AG09319 (cell line): Measurements from ENCODE around the gene PRRG1.

ENCODE experiments used
- DNase-seq: peaks from one replicate; pipeline ENCODE4 v3.0.0-alpha.2; 2010; ENCODE audit warnings: low read depth; ENCODE audit errors: extremely low read depth
- TF ChIP-seq, protein P1 (sequence below): IDR thresholded peaks from 2 replicates; pipeline ENCODE4 v1.5.1; 2011; ENCODE audit warnings: low read depth, mild to moderate bottlenecking, inconsistent platforms, low read length, moderate library complexity

PRRG1 gene

DNA sequence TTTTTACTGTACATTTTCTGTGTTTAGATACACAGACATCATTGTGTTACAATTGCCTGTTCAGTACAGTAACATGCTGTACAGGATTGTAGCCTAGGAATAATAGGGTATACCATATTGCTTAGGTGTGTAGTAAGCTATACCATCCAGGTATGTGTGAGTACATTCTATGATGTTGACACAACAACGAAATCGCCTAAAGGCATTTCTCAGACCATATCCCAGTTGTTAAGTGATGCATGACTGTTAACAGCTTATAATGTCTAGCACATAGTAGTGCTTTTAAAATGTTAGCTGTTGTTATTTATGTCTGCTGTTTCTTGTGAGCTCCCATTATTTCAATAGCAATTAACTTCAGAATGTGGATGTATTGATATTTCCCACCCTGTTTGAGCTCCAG, 4.5 kb downstream of the PRRG1 start:
- TF ChIP-seq, protein P1, sequence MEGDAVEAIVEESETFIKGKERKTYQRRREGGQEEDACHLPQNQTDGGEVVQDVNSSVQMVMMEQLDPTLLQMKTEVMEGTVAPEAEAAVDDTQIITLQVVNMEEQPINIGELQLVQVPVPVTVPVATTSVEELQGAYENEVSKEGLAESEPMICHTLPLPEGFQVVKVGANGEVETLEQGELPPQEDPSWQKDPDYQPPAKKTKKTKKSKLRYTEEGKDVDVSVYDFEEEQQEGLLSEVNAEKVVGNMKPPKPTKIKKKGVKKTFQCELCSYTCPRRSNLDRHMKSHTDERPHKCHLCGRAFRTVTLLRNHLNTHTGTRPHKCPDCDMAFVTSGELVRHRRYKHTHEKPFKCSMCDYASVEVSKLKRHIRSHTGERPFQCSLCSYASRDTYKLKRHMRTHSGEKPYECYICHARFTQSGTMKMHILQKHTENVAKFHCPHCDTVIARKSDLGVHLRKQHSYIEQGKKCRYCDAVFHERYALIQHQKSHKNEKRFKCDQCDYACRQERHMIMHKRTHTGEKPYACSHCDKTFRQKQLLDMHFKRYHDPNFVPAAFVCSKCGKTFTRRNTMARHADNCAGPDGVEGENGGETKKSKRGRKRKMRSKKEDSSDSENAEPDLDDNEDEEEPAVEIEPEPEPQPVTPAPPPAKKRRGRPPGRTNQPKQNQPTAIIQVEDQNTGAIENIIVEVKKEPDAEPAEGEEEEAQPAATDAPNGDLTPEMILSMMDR: no peak
- DNase-seq: no peak

DNA sequence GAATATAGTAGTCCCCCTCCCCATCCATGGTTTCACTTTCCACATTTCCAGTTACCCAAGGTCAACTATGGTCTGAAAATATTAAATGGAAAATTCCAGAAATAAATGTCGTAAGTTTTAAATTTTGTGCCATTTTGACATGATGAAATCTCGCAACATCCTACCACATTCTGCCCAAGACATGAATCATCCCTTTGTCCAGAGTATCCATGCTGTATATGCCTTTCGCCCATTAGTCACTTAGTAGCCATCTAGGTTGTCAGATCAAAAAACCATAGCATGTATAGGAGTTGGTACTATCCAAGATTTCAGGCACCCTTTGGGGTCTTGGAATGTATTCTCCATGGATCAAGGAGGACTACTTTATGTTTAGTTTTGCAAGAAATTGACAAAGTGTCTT, 8.3 kb downstream of the PRRG1 start:
- DNase-seq: no peak
- TF ChIP-seq, protein P1: no peak

DNA sequence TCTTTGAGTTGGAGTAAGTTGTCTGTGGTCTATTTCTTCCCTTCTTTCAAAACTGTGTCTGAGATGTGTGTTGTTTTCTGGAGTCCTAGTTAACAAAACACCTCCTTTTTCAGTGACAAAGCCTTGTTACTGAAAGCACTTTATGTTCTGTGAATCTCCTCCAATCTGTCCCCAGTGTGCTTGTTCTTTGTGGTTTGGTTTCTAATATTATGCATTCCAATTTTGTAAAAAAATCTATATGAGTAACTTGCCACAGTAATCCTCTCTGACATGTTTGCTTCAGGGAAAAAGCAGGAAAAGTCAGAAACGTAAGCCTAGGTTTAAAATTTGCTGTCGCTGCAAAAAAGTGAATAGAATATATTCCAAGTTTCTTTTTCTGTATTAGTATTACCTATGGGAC, 12.4 kb downstream of the PRRG1 start:
- TF ChIP-seq, protein P1: no peak
- no peak for DNase-seq

DNA sequence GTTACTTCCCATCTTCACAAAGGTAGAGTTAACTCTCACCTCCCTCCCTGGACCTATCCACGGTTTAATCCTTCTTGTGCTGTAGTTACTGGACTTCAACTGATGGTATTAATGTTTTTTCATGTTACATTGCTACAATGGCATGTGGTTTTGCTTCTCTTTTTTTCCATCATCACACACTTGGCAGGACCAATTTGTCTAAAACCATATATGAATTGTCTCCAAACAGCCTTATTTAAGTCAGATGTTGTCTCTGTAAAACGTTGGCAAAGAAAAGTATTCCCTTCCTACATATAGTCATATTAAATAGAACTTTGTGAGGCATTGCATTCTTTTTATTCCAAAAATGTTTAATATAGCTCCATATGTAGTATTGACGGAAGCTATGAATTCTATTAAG, 15.5 kb downstream of the PRRG1 start:
- TF ChIP-seq, protein P1: no peak

DNA sequence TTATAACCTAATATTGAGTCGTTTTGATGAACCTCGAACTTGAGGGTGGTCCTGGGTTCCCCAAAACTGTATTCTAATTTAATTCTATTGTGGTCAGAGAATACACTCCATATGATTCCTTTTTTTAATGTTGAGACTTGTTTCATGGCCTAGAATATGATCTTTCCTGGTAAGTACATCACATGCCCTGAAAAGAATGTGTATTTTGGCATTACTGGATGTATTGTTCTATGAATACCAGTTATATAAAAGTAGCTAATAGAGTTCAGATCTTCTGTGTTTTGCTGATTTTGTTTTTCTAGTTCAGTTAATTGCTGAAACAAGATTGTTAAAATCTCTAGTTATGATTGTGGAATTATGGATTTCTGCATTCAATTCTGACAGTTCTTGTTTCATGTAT, 18.8 kb downstream of the PRRG1 start:
- DNase-seq: no peak
- TF ChIP-seq, protein P1: no peak

More for the DNA sequence above, 15.5 kb downstream of the PRRG1 start:
- no peak for DNase-seq

DNA sequence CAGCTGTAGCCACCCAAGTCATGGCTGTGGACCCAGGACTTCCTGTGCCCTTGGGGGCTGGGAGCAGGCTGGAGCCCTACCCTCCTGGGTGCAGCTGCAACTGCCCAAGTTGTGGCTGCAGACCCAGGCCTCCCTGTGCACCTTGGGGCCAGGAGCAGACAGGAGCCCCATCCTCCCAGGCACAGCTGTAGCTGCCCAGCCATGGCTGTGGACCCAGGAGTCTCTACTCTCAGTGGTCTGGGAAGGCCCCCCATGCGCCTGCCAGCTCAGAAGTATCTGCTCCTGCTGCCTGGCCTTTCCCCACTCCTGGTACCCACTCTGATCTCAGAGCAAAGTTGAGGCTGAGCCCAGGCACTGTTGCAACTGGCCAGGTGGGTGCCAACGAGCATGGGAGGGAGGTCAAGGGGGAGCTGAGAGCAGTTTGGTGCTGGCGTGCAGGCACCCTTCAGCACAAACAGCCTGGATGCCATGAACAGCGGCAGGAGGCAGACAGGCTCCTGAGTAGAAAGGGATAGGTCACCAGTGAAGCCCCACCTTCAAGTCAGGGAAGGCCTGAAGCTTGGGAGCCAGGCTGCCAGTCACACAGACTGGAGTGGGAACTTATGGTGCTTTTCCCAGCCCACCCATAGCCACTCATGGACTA, 21.5 kb downstream of the PRRG1 start:
- TF ChIP-seq, protein P1: no peak
- DNase-seq: no peak

DNA sequence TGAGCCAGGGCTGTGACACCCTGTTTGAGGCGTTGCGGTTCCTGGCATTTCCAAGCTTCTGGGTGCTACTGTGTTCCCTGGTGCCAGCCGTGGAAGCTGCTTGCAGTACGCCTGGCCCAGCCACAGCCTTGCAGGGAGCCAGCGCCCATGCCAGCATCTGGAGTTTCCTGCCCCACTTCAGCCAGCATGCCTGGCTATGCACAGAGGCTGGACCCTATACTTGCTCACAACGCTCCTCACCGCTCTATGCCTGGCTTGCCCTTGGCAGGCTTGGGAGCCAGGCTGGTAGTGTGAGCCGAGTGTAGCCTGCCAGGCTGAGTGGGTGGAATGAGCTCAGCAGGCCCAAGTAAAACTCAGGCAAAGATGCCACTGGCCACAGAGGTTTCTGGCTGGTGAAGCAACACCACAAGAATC, 22.4 kb downstream of the PRRG1 start:
- TF ChIP-seq, protein P1: no peak
- no peak for DNase-seq
